GM12892 (cell line): Measurements from ENCODE around the gene VWA8.
"Not testable (repeated sequence)": the region's sequence is repeated elsewhere in the genome, so short reads cannot be mapped to it uniquely, and the experiment has no call there.

Source experiments
- POLR2A ChIP-seq: IDR thresholded peaks from 2 replicates; pipeline ENCODE4 v1.6.1; 2011; ENCODE audit warnings: low read depth, low read length, control low read depth
- POLR2AphosphoS5 ChIP-seq: IDR thresholded peaks from 2 replicates; pipeline ENCODE4 v1.6.1; 2011; ENCODE audit warnings: low read depth, low read length, control low read depth
- TAF1 ChIP-seq: IDR thresholded peaks from 2 replicates; pipeline ENCODE4 v1.6.1; 2011; ENCODE audit warnings: low read depth, mild to moderate bottlenecking, control low read depth, low read length, borderline replicate concordance

DNA sequence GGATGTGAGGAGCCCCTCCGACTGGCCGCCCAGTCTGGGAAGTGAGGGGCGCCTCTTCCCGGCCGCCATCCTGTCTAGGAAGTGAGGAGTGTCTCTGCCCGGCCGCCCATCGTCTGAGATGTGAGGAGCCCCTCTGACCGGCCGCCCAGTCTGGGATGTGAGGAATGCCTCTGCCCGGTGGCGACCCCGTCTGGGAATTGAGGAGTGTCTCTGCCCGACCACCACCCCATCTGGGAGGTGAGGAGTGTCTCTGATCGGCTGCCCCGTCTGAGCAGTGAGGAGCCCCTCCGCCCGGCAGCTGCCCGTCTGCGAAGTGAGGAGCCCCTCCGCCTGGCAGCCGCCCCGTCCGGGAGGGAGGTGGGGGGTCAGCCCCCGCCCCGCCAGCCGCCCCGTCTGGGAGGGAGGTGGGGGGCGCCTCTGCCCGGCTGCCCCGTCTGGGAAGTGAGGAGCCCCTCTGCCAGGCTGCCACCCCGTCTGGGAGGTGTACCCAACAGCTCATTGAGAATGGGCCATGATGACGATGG, 389.0 kb downstream of the VWA8 start:
- not testable (repeated sequence) for TF ChIP-seq POLR2A, TAF1, POLR2AphosphoS5
